Mammary epithelial cell (primary cell): Measurements from ENCODE around the gene TNFSF12.

Source experiments
- EZH2 ChIP-seq: IDR thresholded peaks from 2 replicates; pipeline ENCODE4 v1.6.1; 2012; ENCODE audit warnings: low read length, inconsistent platforms, borderline replicate concordance
- TF ChIP-seq, protein P1 (sequence below), 2 donors: IDR thresholded peaks in 1 of 2; conservative IDR thresholded peaks in 1 of 2; 2 replicates each; pipeline ENCODE4 v1.5.1; 2011 to 2012; ENCODE audit warnings: inconsistent platforms in 2 of 2, low read length in 2 of 2, mild to moderate bottlenecking in 2 of 2, control low read depth in 1 of 2, low read depth in 1 of 2; ENCODE audit not compliant: insufficient read depth in 1 of 2; ENCODE audit errors: extremely low read depth in 1 of 2

DNA sequence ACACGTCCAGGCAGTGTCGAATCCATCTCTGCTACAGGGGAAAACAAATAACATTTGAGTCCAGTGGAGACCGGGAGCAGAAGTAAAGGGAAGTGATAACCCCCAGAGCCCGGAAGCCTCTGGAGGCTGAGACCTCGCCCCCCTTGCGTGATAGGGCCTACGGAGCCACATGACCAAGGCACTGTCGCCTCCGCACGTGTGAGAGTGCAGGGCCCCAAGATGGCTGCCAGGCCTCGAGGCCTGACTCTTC, 23.4 kb downstream of the TNFSF12 start:
- no peak for TF ChIP-seq EZH2
- TF ChIP-seq, protein P1, sequence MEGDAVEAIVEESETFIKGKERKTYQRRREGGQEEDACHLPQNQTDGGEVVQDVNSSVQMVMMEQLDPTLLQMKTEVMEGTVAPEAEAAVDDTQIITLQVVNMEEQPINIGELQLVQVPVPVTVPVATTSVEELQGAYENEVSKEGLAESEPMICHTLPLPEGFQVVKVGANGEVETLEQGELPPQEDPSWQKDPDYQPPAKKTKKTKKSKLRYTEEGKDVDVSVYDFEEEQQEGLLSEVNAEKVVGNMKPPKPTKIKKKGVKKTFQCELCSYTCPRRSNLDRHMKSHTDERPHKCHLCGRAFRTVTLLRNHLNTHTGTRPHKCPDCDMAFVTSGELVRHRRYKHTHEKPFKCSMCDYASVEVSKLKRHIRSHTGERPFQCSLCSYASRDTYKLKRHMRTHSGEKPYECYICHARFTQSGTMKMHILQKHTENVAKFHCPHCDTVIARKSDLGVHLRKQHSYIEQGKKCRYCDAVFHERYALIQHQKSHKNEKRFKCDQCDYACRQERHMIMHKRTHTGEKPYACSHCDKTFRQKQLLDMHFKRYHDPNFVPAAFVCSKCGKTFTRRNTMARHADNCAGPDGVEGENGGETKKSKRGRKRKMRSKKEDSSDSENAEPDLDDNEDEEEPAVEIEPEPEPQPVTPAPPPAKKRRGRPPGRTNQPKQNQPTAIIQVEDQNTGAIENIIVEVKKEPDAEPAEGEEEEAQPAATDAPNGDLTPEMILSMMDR (conservative IDR thresholded peaks at IDR 0.05 in 1 of 2, IDR thresholded peaks at IDR 0.05 in 1 of 2; ENCODE audit: extremely low read depth in 1 of 2, insufficient read depth in 1 of 2, low read depth in 1 of 2, low read length in 2 of 2), result no peak
